Measurements from ENCODE around the gene AHCYL2.
A peak's percentile ranks its signal among the peaks of the same experiment; 100 is the strongest.
"Not testable (repeated sequence)": the region's sequence is repeated elsewhere in the genome, so short reads cannot be mapped to it uniquely, and the experiment has no call there.

The AHCYL2 gene

GRCh38 chr7:129387537-129387936 is 162.7 kb downstream of the AHCYL2 start:
- no peak for DNase-seq

GRCh38 chr7:129388333-129389098 is 163.7 kb downstream of the AHCYL2 start:
- no peak for DNase-seq

GRCh38 chr7:129389829-129390228 is 165.0 kb downstream of the AHCYL2 start:
- no peak for DNase-seq

- DNase-seq, result no peak
Measured at GRCh38 chr7:129390314-129390713, 165.5 kb downstream of the AHCYL2 start.

GRCh38 chr7:129391546-129392171 is 166.8 kb downstream of the AHCYL2 start:
- DNase-seq, result no peak

- no peak for DNase-seq
Measured at GRCh38 chr7:129393255-129393654, 168.4 kb downstream of the AHCYL2 start.

- no peak for DNase-seq
Measured at GRCh38 chr7:129394101-129394500, 169.3 kb downstream of the AHCYL2 start.

- no peak for DNase-seq
Measured at GRCh38 chr7:129394982-129395914, 170.4 kb downstream of the AHCYL2 start.

- no peak for DNase-seq
Measured at GRCh38 chr7:129401228-129401966, 176.6 kb downstream of the AHCYL2 start.

- no peak for DNase-seq
Measured at GRCh38 chr7:129401967-129402860, 177.4 kb downstream of the AHCYL2 start.

- DNase-seq, result no peak
Measured at GRCh38 chr7:129405527-129405926, 180.7 kb downstream of the AHCYL2 start.

GRCh38 chr7:129410238-129410637 is 185.4 kb downstream of the AHCYL2 start:
- DNase-seq, result not testable (repeated sequence)

GRCh38 chr7:129412501-129412900 is 187.7 kb downstream of the AHCYL2 start:
- DNase-seq, result no peak

- no peak for DNase-seq
Measured at GRCh38 chr7:129417073-129417472, 192.2 kb downstream of the AHCYL2 start.

GRCh38 chr7:129421717-129422250 is 197.0 kb downstream of the AHCYL2 start:
- no peak for DNase-seq

GRCh38 chr7:129422727-129423126 is 197.9 kb downstream of the AHCYL2 start:
- DNase-seq, result no peak

- DNase-seq, result peak; percentile 18
Measured at GRCh38 chr7:129423700-129424410, 199.0 kb downstream of the AHCYL2 start.

GRCh38 chr7:129426482-129426881 is 201.7 kb downstream of the AHCYL2 start:
- no peak for DNase-seq

- no peak for DNase-seq
Measured at GRCh38 chr7:129427526-129428045, 202.8 kb downstream of the AHCYL2 start.

- no peak for DNase-seq
Measured at GRCh38 chr7:129431911-129432643, 207.2 kb downstream of the AHCYL2 start.
